Dendritic cell treated with granulocyte-macrophage colony-stimulating factor and Interleukin-4, amounts not matched to agents 40 ng/mL and 50 ng/mL, for 4 days (primary cell): ENCODE data around the gene ENOX2.

Source experiments
- H3K27ac Mint-ChIP-seq: one replicate; pipeline ENCODE4 v1.8.0; 2022; ENCODE audit warnings: mild to moderate bottlenecking, mixed read lengths
- H3K27me3 Mint-ChIP-seq: one replicate; pipeline ENCODE4 v1.8.0; 2022; ENCODE audit warnings: mild to moderate bottlenecking, mixed read lengths
- H3K36me3 Mint-ChIP-seq: one replicate; pipeline ENCODE4 v1.8.0; 2022; ENCODE audit warnings: low read depth, mixed read lengths
- H3K4me1 Mint-ChIP-seq: one replicate; pipeline ENCODE4 v1.8.0; 2022; ENCODE audit warnings: low read depth, mixed read lengths
- H3K4me3 Mint-ChIP-seq: one replicate; pipeline ENCODE4 v1.8.0; 2022; ENCODE audit warnings: mild to moderate bottlenecking, moderate library complexity, mixed read lengths
- H3K9me3 Mint-ChIP-seq: one replicate; pipeline ENCODE4 v1.8.0; 2022; ENCODE audit warnings: mixed read lengths
- intact Hi-C: fragments of 100-400 bp; cut with micrococcal nuclease; formaldehyde crosslinking; loops from one replicate; pipeline ENCODE4 v1.15.0; 2022

The ENOX2 gene

GRCh38 chrX:130623518-130623917, 279.5 kb downstream of the ENOX2 start:
- intact Hi-C loops: no loop called here
- Mint-ChIP-seq H3K4me1 (no peaks in the 10 kb centered on the region), H3K9me3 (no peaks in the 10 kb centered on the region), H3K27me3 (no peaks in the 10 kb centered on the region), H3K27ac (no peak overlapping the region), H3K4me3 (no peak overlapping the region), H3K36me3 (peaks cover 16% of the 10 kb centered on the region)

- H3K9me3 Mint-ChIP-seq: no peaks in the 10 kb centered on the region
- no peak overlapping the region for H3K4me3 Mint-ChIP-seq
- H3K27me3 Mint-ChIP-seq: no peaks in the 10 kb centered on the region
- intact Hi-C loops: no loop called here
- no peaks in the 10 kb centered on the region for H3K36me3 Mint-ChIP-seq
- H3K27ac Mint-ChIP-seq: no peak overlapping the region
- no peaks in the 10 kb centered on the region for H3K4me1 Mint-ChIP-seq
Measured at GRCh38 chrX:130615941-130616340, 287.1 kb downstream of the ENOX2 start.

GRCh38 chrX:130607431-130607830, 295.6 kb downstream of the ENOX2 start:
- no peaks in the 10 kb centered on the region for H3K36me3 Mint-ChIP-seq
- no peaks in the 10 kb centered on the region for H3K4me1 Mint-ChIP-seq
- no peak overlapping the region for H3K4me3 Mint-ChIP-seq
- no peaks in the 10 kb centered on the region for H3K27me3 Mint-ChIP-seq
- intact Hi-C loops: no loop called here
- H3K27ac Mint-ChIP-seq: no peak overlapping the region
- H3K9me3 Mint-ChIP-seq: no peaks in the 10 kb centered on the region

GRCh38 chrX:130606425-130606824, 296.6 kb downstream of the ENOX2 start:
- Mint-ChIP-seq H3K27ac (no peak overlapping the region), H3K27me3 (no peaks in the 10 kb centered on the region), H3K36me3 (no peaks in the 10 kb centered on the region), H3K4me3 (no peak overlapping the region), H3K4me1 (no peaks in the 10 kb centered on the region), H3K9me3 (no peaks in the 10 kb centered on the region)
- intact Hi-C loops: no loop called here

- no peak overlapping the region for H3K27ac Mint-ChIP-seq
- no peaks in the 10 kb centered on the region for H3K36me3 Mint-ChIP-seq
- no peaks in the 10 kb centered on the region for H3K9me3 Mint-ChIP-seq
- H3K4me3 Mint-ChIP-seq: no peak overlapping the region
- intact Hi-C loops: no loop called here
- H3K4me1 Mint-ChIP-seq: no peaks in the 10 kb centered on the region
- H3K27me3 Mint-ChIP-seq: no peaks in the 10 kb centered on the region
Measured at GRCh38 chrX:130604882-130605281, 298.1 kb downstream of the ENOX2 start.

- Mint-ChIP-seq H3K4me1 (no peaks in the 10 kb centered on the region), H3K27ac (no peak overlapping the region), H3K4me3 (no peak overlapping the region), H3K36me3 (no peaks in the 10 kb centered on the region), H3K27me3 (peaks cover 2% of the 10 kb centered on the region), H3K9me3 (no peaks in the 10 kb centered on the region)
- intact Hi-C loops: no loop called here
Measured at GRCh38 chrX:130594453-130594916, 308.5 kb downstream of the ENOX2 start.

GRCh38 chrX:130593911-130594310, 309.1 kb downstream of the ENOX2 start:
- H3K4me3 Mint-ChIP-seq: no peak overlapping the region
- H3K36me3 Mint-ChIP-seq: no peaks in the 10 kb centered on the region
- intact Hi-C loops: no loop called here

GRCh38 chrX:130592204-130592603, 310.8 kb downstream of the ENOX2 start:
- intact Hi-C loops: no loop called here
- no peaks in the 10 kb centered on the region for H3K4me1 Mint-ChIP-seq
- no peaks in the 10 kb centered on the region for H3K9me3 Mint-ChIP-seq
- no peak overlapping the region for H3K27ac Mint-ChIP-seq
- H3K27me3 Mint-ChIP-seq: peaks cover 2% of the 10 kb centered on the region
- no peaks in the 10 kb centered on the region for H3K36me3 Mint-ChIP-seq
- no peak overlapping the region for H3K4me3 Mint-ChIP-seq

More at GRCh38 chrX:130593911-130594310, 309.1 kb downstream of the ENOX2 start:
- Mint-ChIP-seq H3K4me1 (no peaks in the 10 kb centered on the region), H3K27me3 (peaks cover 2% of the 10 kb centered on the region), H3K9me3 (no peaks in the 10 kb centered on the region), H3K27ac (no peak overlapping the region)

- intact Hi-C loops: no loop called here
- Mint-ChIP-seq H3K9me3 (no peaks in the 10 kb centered on the region), H3K4me3 (no peak overlapping the region)
Measured at GRCh38 chrX:130578906-130579305, 324.1 kb downstream of the ENOX2 start.

GRCh38 chrX:130577431-130577830, 325.6 kb downstream of the ENOX2 start:
- Mint-ChIP-seq H3K4me3 (no peak overlapping the region), H3K9me3 (no peaks in the 10 kb centered on the region), H3K36me3 (no peaks in the 10 kb centered on the region), H3K27ac (no peak overlapping the region), H3K27me3 (no peaks in the 10 kb centered on the region), H3K4me1 (no peaks in the 10 kb centered on the region)
- intact Hi-C loops: no loop called here

More at GRCh38 chrX:130578906-130579305, 324.1 kb downstream of the ENOX2 start:
- Mint-ChIP-seq H3K27ac (no peak overlapping the region), H3K4me1 (no peaks in the 10 kb centered on the region), H3K36me3 (no peaks in the 10 kb centered on the region), H3K27me3 (no peaks in the 10 kb centered on the region)

- Mint-ChIP-seq H3K36me3 (no peaks in the 10 kb centered on the region), H3K27me3 (no peaks in the 10 kb centered on the region), H3K4me1 (no peaks in the 10 kb centered on the region), H3K9me3 (no peaks in the 10 kb centered on the region), H3K27ac (no peak overlapping the region), H3K4me3 (no peak overlapping the region)
- intact Hi-C loops: no loop called here
Measured at GRCh38 chrX:130575831-130576389, 327.1 kb downstream of the ENOX2 start.
